ENCODE measurements around the gene NTN5.

DNA sequence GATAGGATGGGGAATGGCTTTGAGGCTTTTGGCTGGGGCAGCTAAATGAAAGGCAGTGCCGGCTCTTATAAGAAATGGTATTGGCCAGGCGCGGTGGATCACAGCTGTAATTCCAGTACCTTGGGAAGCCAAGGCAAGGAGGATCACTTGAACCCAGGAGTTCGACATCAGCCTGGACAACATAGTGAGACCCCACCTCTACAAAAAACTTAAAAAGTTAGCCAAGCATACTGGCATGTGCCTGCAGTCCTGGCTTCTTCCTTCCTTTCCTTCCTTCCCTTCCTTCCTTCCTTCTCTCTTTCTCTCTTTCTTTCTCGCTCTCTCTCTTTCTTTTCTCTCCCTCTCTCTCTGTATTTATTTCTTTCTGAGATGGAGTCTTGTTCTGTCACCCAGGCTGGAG lies 30.0 kb downstream of the NTN5 start:
- TF ChIP-seq, protein P1, sequence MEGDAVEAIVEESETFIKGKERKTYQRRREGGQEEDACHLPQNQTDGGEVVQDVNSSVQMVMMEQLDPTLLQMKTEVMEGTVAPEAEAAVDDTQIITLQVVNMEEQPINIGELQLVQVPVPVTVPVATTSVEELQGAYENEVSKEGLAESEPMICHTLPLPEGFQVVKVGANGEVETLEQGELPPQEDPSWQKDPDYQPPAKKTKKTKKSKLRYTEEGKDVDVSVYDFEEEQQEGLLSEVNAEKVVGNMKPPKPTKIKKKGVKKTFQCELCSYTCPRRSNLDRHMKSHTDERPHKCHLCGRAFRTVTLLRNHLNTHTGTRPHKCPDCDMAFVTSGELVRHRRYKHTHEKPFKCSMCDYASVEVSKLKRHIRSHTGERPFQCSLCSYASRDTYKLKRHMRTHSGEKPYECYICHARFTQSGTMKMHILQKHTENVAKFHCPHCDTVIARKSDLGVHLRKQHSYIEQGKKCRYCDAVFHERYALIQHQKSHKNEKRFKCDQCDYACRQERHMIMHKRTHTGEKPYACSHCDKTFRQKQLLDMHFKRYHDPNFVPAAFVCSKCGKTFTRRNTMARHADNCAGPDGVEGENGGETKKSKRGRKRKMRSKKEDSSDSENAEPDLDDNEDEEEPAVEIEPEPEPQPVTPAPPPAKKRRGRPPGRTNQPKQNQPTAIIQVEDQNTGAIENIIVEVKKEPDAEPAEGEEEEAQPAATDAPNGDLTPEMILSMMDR (IDR thresholded peaks at IDR 0.05) = no peak
- no peak for TF ChIP-seq ZFX (IDR thresholded peaks at IDR 0.05; ENCODE audit: borderline replicate concordance)
